ENCODE data around the gene KRTAP9-7.
"Not testable (repeated sequence)": the region's sequence is repeated elsewhere in the genome, so short reads cannot be mapped to it uniquely, and the experiment has no call there.

KRTAP9-7 gene, protein sequence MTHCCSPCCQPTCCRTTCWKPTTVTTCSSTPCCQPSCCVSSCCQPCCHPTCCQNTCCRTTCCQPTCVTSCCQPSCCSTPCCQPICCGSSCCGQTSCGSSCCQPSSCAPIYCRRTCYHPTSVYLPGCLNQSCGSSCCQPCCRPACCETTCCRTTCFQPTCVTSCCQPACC

GRCh38 chr17:41275648-41276190 is at the start of gene KRTAP9-7:
Gene KRTAP9-7 (plus strand): TSS chr17:41275698. CDS start chr17:41275698, 0 bp downstream.
- DNase-seq, result not testable (repeated sequence)

DNA sequence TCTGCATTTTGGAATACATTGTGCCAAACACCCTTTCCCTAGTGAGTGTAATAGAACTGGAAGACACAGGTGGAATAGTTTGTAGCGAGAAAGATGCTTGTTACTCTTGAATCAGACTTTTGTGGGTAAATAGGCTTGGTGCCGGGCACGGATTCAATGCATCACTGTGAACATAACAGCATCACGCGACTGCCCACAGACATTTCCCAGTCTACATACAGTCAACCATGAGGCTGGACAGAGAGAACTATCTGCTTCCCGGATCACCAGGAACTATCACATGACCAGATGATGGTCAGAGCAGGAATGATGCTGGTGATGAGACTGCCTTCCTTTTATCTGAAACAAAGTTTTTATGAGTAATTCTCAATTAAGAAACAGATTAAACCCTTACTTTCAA is 49.4 kb upstream of the KRTAP9-7 start:
- no peak for DNase-seq

DNA sequence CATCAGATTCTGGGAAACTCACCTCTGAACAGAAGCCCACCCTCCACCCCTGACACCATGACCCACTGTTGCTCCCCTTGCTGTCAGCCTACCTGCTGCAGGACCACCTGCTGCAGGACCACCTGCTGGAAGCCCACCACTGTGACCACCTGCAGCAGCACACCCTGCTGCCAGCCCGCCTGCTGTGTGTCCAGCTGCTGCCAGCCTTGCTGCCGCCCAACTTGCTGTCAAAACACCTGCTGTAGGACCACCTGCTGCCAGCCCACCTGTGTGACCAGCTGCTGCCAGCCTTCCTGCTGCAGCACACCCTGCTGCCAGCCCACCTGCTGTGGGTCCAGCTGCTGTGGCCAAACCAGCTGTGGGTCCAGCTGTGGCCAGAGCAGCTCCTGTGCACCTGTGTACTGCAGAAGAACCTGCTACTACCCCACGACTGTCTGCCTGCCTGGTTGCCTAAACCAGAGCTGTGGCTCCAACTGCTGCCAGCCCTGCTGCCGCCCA is 48.9 kb upstream of the KRTAP9-7 start, which contains the start of gene KRTAP9-2:
Gene KRTAP9-2, plus strand, starts transcription at position 51 of the 498 bp plus-strand sequence. Its CDS starts 7 bp downstream, at position 58.
- not testable (repeated sequence) for DNase-seq

DNA sequence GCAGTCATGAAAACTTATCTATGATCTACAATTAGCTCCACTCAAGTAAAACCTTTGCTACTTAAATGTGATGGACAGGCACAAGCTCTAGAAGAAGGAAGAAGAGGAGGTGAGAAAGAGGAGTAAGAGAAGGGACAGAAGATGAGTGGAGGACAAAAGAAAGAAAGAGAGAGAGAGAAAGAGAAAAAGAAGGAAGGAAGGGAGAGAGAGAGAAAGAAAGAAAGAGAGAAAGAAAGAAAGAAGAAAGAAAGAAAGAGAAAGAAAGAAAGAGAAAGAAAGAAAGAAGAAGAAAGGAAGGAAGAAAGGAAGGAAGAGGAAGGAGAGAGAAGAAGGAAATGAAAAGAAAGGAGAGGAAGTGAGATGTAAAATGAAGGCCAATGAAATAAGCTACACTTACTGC is 45.4 kb upstream of the KRTAP9-7 start:
- DNase-seq, result no peak

GRCh38 chr17:41231731-41232130 is 43.8 kb upstream of the KRTAP9-7 start:
- DNase-seq, result no peak

- DNase-seq, result not testable (repeated sequence)
Measured at GRCh38 chr17:41232399-41233105, 42.9 kb upstream of the KRTAP9-7 start, which contains the start of gene KRTAP9-3. Gene KRTAP9-3 (plus strand): TSS chr17:41232449. CDS start chr17:41232502, 53 bp downstream.

- DNase-seq, result not testable (repeated sequence)
Measured at GRCh38 chr17:41237116-41237515, 38.4 kb upstream of the KRTAP9-7 start.

- DNase-seq, result not testable (repeated sequence)
Measured at GRCh38 chr17:41237949-41238437, 37.5 kb upstream of the KRTAP9-7 start, which contains the start of gene KRTAP9-8. Gene KRTAP9-8 (plus strand): TSS chr17:41237999. CDS start chr17:41238052, 53 bp downstream.

GRCh38 chr17:41246995-41247787 is 28.3 kb upstream of the KRTAP9-7 start:
- not testable (repeated sequence) for DNase-seq

DNA sequence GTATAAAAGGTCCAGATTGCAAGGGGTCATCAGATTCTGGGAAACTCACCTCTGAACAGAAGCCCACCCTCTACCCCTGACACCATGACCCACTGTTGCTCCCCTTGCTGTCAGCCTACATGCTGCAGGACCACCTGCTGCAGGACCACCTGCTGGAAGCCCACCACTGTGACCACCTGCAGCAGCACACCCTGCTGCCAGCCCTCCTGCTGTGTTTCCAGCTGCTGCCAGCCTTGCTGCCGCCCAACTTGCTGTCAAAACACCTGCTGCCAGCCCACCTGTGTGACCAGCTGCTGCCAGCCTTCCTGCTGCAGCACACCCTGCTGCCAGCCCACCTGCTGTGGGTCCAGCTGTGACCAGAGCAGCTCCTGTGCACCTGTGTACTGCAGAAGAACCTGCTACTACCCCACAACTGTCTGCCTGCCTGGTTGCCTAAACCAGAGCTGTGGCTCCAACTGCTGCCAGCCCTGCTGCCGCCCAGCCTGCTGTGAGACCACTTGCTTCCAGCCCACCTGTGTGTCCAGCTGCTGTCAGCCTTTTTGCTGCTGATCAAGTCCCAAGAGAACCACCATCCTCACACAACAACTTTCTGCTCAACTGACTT is 25.8 kb upstream of the KRTAP9-7 start, which contains the start of gene KRTAP9-4:
Gene KRTAP9-4, plus strand, starts transcription at position 51 of the 604 bp plus-strand sequence. Its CDS starts 34 bp downstream, at position 85.
- DNase-seq, result not testable (repeated sequence)

- no peak for DNase-seq
Measured at GRCh38 chr17:41251261-41251660, 24.2 kb upstream of the KRTAP9-7 start.

- no peak for DNase-seq
Measured at GRCh38 chr17:41254861-41255260, 20.6 kb upstream of the KRTAP9-7 start.

- DNase-seq, result not testable (repeated sequence)
Measured at GRCh38 chr17:41255381-41256290, 19.9 kb upstream of the KRTAP9-7 start, which contains the start of gene KRTAP9-9. Gene KRTAP9-9 (plus strand): TSS chr17:41255384.

DNA sequence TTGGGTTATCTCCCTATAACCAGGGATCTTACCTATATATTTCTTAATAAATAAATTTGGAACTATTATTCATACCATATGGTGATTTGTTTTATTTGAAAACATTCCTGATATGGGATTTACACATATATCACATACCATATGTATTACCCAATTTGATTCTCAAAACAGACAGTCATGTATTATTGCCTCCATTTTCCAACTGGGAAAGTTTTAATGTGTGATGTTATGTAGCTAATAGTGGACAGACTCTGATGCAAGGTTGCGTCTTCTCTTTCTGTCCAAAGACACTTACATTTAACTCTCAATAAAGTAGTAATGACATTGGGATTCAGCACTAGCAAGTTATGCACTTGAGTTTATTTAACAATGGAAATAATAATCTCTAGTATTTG is 19.2 kb upstream of the KRTAP9-7 start:
- DNase-seq, result no peak

DNA sequence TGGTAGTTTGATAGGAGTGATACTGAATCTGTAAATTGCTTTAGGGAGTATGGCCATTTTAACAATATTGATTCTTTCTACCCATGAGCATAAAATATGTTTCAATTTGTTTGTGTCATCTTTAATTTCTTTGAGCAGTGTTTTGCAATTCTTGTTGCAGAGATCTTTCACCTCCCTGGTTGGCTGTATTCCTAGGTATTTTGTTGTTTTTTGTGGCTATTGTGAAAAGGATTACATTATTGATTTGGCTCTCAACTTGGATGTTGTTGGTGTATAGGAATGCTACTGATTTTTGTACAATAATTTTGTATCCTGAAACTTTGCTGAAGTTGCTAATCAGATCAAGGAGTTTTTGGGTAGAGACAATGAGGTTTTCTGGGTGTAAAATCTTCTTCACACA is 17.1 kb upstream of the KRTAP9-7 start:
- DNase-seq, result no peak

GRCh38 chr17:41263212-41263611 is 12.3 kb upstream of the KRTAP9-7 start:
- DNase-seq, result no peak

- no peak for DNase-seq
Measured at GRCh38 chr17:41264599-41264998, 10.9 kb upstream of the KRTAP9-7 start.

- DNase-seq, result no peak
Measured at GRCh38 chr17:41265078-41265477, 10.4 kb upstream of the KRTAP9-7 start, which contains the start of gene KRTAP9-6. Gene KRTAP9-6 (plus strand): TSS chr17:41265378. CDS start chr17:41265378, 0 bp downstream.

DNA sequence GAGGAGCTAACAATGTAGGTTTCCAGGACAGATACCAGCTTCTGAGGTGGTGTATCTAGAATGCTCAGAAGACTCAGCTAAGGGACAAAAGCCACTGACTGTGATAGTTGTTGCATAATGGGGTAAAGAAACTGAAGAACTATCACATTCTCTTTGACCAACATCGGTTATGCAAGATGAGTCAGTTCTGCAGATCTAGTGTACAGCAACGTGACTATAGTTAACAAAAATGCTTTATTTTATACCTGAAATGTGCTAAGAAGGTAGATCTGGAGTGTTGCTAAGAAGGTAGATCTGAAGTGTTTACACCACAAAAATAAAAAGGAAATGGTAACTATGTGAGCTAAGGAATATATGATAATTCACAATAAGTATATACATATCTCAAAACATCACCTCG is 7.8 kb upstream of the KRTAP9-7 start:
- no peak for DNase-seq

DNA sequence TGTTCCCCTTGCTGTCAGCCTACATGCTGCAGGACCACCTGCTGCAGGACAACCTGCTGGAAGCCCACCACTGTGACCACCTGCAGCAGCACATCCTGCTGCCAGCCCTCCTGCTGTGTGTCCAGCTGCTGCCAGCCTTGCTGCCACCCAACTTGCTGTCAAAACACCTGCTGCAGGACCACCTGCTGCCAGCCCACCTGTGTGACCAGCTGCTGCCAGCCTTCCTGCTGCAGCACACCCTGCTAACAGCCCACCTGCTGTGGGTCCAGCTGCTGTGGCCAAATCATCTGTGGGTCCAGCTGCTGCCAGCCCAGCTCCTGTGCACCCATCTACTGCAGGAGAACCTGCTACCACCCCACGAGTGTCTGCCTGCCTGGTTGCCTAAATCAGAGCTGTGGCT is 4.2 kb upstream of the KRTAP9-7 start:
- not testable (repeated sequence) for DNase-seq

DNA sequence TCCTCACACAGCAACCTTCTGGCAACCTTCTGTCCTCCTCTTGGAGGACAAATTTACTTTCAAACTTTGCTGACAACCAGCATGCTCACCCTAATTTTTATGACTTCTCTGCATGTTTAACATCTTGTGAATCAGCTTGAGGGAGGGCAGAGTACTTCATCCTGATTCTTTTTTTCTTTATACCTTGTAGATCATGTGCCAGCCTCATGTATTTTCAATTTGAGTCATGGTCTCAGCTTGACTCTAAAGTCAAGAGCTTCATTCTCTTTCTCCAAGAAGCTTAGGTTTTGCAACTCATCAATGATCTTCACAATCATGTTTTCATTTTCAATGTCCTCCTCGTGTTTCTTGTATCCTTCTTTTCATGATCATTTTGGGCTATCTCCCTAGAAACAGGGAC is 3.6 kb upstream of the KRTAP9-7 start:
- DNase-seq, result no peak

All from activated effector memory CD4-positive, alpha-beta T cell treated with anti-CD3 and anti-CD28 coated beads, Interleukin-2, amount 50 U/mL, for 16 hours (primary cell).